Activated CD4-positive, alpha-beta T cell treated with anti-CD3 and anti-CD28 coated beads, Interleukin-2, amount 50 U/mL, for 24 hours (primary cell): ENCODE measurements around the gene FNIP2.
"Not testable (repeated sequence)": the region's sequence is repeated elsewhere in the genome, so short reads cannot be mapped to it uniquely, and the experiment has no call there.

Experiments used
- DNase-seq, 2 donors: peaks; one replicate each; pipeline ENCODE4 v3.0.0-alpha.2; 2020; ENCODE audit warnings: low read depth in 1 of 2, low spot score in 1 of 2

FNIP2 gene

DNA sequence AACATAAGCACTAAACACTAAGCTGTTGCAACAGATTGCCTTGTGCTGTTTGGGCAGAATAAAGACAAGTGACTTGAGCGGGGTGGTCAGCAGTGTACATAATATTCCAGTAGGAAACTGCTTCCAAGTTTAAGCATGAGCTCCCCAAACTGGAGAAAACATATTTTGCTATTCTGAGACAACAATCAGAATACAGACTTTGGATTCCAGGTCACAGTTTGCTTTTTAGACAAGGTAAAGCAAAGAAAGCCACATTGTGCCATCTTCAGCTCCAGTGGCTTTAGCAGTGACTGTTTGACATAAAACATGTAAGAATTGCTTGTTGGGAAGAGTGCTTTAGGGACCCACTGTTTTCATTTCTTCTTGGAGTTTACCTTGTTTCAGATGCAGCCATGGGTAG lies 136.0 kb downstream of the FNIP2 start:
- no peak for DNase-seq

GRCh38 chr4:158906073-158906472 lies 137.2 kb downstream of the FNIP2 start:
- no peak for DNase-seq

DNA sequence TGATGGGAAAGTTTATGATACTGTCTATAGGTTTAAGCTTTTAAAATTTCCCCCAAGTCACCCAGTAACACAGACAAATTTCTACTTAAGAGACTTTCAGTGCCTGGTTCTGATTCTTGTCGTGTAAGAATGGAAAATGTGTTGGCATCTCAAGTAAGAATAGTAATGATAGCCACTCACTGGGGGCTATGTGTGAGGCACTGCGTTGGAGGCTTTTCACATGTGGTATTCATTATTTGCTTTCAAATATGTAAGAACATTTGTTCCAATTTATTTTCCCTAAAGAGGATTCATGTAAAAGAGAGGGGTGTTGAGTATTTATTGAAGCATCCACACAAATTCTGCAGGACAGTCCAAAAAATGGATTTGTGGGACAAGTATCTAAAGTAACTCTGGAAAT lies 143.6 kb downstream of the FNIP2 start:
- DNase-seq: no peak

DNA sequence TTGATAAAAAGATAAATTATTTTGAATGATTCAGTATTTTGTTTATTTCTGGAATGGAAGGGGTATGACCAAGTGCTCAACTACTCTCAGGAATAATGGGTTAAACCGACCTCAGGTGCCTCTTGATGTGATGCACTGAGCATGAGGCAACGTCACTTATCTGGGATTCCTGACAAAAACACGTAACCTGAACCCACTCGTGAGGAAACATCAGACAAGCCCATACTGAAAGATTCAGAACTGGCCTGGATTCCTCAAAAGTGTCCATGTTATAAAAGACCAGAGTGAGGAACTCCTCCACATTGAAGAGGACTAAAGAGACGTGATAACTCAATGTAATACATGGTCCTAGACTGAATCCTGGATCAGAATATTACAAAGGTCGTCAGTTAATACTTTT lies 144.0 kb downstream of the FNIP2 start:
- no peak for DNase-seq

GRCh38 chr4:158913766-158914165 lies 144.9 kb downstream of the FNIP2 start:
- DNase-seq: no peak

- no peak for DNase-seq
Measured at GRCh38 chr4:158914218-158914617, 145.4 kb downstream of the FNIP2 start.

DNA sequence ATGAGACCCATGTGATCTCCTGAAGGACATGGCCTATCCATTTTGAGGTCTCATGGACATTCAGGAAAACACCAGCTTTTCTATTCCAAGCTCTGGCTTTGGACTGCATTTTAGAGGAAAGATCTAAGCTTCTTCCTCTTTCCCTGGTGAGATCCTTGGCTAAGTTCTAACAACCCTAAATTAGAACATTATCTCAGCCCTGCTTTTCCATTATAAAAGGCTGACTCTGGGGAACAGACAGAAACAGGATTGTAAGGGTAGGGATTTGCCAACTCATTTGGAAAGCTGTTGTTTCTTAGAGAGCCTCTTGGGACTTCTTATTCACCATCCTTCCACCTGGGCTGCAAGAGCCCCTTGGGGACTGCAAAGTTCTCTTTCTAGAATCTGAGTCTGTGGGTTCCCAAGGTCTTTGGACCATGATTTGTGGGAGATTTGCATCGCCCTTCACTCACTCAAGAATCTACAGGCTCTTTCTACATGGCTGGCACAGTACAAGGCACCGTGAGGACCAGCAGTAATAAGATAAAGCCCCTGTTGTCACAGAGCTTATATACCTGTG lies 146.9 kb downstream of the FNIP2 start:
- DNase-seq: no peak

DNA sequence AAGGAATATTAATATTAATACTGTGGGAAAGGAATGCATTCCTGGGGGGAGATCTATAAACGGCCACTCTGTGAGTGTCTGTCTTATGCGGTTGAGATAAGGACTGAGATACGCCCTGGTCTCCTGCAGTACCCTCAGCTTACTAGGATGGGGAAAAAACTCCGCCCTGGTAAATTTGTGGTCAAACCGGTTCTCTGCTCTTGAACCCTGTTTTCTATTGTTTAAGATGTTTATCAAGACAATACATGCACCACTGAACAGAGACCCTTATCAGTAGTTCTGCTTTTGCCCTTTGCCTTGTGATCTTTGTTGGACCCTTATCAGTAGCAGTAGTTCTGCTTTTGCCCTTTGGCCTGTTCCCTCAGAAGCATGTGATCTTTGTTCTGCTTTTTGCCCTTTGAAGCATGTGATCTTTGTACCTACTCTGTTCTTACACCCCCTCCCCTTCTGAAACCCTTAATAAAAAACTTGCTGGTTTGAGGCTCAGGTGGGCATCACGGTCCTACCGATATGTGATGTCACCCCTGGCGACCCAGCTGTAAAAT lies 151.7 kb downstream of the FNIP2 start:
- not testable (repeated sequence) for DNase-seq

DNA sequence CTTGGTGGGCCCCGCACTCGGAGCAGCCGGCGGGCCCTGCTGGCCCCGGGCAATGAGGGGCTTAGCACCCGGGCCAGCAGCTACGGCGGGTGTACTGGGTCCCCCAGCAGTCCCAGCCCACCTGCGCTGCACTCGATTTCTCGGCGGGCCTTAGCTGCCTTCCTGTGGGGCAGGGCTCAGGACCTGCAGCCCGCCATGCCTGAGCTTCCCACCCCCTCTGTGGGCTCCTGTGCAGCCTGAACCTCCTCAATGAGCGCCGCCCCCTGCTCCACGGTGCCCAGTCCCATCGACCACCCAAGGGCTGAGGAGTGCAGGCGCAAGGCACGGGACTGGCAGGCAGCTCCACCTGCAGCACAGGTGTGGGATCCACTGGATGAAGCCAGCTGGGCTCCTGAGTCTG lies 158.9 kb downstream of the FNIP2 start:
- DNase-seq: not testable (repeated sequence)

DNA sequence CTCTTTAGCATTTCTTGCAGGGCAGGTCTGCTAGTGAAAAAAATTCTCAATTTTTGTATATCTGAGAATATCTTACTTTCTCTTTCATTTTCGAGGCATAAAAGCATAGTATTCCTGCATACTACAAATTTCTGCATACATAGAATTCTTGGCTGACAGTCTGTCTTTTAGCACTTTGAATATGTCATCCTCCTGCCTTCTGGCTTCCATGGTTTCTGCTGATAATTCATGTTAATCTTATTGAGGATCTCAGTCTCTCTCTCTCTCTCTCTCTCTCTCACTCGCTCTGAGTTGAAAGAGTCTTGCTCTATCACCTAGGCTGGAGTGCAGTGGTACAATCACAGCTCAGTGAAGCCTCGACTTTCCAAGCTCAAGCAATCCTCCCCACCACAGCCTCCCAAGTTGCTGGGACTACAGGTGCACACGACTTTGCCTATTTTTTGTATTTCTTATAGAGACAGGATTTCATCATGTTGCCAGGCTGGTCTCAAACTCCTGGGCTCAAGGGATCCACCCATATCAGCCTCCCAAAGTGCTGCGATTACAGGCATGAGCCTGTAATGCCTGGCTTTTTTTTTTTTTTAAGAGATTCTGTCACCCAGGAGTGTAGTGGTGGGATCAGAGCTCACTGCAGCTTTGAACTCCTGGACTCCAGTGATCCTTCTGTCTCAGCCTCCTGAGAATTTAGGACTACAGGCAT lies 161.3 kb downstream of the FNIP2 start:
- DNase-seq: no peak

- no peak for DNase-seq
Measured at GRCh38 chr4:158930639-158930972, 161.8 kb downstream of the FNIP2 start.

DNA sequence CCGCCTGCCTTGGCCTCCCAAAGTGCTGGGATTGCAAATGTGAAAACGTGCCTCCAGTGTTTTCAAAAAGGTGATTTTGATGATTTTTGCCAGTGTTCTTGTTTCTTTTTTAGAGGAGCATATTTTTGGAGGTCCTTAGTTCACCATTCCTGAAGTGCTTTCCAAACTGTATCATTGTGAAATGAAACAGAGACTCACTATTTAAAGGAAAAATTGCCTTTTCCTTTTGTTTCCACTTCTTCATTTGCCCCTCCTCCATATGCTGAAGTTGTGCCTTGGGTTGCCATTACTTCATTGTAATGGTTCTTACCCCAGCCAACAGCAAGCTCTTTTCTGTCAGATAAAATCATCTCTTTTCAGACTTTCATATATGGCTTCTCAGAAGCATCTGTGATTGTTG lies 164.4 kb downstream of the FNIP2 start:
- DNase-seq: no peak

DNA sequence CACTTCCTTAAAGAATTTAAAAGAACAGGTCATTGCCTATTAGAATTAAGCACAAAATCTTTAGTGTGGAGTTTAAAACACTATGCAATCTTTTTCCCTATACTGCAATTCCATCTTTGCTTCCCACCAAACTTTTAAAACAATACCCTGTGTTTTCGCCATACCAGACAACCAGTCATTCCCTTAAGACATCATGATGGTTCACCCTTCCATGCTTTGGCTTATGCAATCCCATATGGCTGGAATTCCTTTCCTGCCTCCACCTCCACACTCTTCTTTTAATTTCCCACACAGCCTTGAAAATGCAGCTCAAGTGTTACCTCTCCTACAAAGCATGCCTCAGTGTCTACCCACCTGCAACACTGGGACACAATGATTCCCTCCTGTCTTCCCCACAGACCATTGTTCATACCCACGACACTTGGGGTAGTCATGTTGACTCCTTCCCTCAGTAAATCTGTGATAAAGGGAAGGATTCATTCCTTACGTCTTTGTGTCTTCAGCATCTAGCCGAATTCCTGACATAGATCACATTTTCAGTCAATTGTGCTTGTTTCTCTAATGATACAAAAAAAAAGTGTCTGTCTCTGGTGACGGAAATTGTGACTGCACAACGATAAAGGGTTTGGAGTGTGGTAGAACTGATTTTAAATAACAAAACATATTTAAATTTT lies 166.3 kb downstream of the FNIP2 start:
- no peak for DNase-seq

- no peak for DNase-seq
Measured at GRCh38 chr4:158936238-158936637, 167.4 kb downstream of the FNIP2 start.

DNA sequence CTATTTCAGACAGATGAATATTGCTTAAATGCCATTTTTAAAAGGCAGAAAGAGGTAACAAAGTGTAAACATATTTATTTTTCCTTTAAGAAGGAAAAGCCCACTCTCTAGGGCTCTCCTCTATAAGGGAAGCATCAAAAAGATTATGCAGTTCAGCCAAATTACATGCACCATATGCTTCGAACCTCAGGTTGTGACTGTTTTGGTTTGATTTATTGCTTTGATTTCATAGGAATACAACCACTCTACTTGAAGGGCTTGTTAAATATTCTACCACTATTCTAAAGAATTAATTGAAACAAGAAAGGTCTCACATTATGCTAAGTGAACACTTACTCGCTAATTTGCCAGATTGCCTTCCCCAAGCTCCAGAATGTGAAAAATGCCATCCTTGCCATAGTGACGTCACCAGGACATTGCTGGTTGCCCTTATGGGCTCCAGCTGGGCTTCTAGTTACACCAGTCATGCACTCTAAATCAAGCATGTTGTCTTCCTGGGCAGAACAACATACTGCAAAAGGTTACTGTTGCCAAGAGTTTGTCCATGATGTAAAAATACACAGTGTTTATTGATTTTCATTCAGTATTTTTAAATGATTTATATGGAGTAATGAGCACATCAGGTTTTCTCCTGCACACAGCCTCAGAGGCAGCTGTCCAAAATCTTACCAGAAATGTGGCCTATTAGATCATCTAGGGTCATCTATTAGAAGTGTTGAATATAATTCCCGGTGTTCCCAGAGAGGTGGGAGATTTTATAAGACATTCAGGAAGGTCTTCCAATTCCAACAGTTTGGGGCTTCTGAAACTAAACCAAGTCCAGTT lies 169.6 kb downstream of the FNIP2 start:
- no peak for DNase-seq

DNA sequence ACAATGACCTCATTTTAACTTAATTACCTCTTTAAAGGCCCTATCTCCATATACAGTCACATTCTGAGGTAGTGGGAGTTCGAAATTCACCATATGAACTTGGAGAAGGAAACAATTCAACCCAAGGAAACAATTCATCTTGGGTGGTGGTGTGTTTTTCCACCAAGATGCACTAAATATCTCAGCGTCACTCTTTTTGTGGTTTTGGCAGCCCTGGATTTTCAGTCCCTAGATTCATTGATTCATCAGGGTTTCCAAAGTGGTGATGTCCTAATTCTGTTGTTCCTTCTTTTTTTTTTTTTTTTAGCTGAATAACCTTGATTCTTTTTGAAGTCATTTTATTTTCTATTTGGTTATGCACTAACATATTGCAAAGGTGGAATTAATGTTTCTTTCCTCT lies 171.4 kb downstream of the FNIP2 start:
- no peak for DNase-seq

DNA sequence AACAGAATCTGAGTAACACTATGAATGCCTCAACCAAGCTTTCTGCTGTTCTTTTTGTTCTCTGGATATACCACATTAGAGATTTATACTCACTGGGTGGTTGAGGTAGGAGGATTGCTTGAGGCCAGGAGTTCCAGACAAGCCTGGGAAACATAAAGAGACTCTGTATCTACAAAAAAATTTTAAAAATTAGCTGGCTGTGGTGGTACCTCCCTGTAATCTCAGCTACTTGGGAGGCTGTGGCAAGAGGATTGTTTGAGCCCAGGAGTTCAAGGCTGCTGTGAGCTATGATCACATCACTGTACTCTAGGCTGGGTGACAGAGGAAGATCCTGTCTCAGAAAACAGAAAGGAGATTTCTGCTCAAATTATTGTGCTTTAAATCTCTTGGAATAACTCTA lies 172.5 kb downstream of the FNIP2 start:
- DNase-seq: no peak

DNA sequence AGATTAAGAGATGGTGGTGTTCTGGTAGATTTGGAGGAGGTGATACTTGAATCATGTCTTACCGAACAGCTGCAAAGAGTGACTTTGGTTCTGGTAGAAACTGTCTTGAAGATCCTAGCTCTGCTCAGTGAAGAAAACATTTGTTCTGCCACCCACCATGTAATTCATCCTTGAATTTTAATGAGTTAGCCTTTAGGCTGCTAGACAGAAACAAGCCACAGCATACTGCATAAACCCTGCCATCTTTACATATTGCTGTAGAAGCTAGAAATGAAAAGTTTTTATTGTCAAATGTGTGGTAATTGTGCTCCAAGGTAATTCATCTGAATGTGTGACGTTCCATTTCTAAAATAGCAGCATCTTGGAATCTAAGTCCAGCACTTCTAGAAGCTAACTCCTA lies 173.1 kb downstream of the FNIP2 start:
- no peak for DNase-seq

GRCh38 chr4:158945529-158946108 lies 176.8 kb downstream of the FNIP2 start:
- DNase-seq: no peak

- DNase-seq: no peak
Measured at GRCh38 chr4:158946825-158947224, 178.0 kb downstream of the FNIP2 start.

DNA sequence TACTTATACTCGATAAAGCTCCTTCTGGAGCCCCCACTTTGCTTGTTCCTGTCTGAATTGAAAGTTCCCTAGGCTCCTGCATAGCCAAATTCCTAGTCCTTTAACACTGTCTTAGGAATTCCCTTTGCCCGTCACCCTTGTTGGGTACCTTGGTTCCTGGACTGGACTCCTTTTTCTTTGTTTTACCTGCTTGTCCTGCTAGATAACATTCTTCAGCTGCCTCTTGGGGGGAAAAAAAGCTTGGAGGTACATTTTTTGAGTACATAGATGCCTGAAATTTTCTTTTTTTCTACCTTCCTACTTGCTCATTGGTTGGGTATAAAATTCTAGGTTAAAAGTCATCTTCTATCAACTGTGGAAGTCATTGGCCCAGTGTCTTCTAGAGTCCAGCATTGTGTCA lies 179.2 kb downstream of the FNIP2 start:
- no peak for DNase-seq
